HepG2 (cell line): ENCODE results near the gene GRIK4. TPM values are rescaled to one million over a fixed set of nuclear protein-coding genes. Genes with fewer than 3 reads are reported as not detected.

ENCODE experiments used
- ATAC-seq: fragments of 200-7000 bp; cut with Tn5 transposase; 3 replicates; pipeline ENCODE4 v1.9.1; 2020; ENCODE audit warnings: mild to moderate bottlenecking, moderate library complexity
- BruUV-seq: library from RNA; stranded (reverse); fragments of 400-500 nt; replicated peaks from 2 replicates; lab custom pipeline; 2021; lab: Mats Ljungman, UMichigan
- CTCF ChIA-PET: fragments of 300-600 bp; formaldehyde crosslinking; extraction: SDS; loops from one replicate; lab custom pipeline; 2021; ENCODE audit warnings: low total read pairs, inconsistent platforms, low intra/inter-chr PET ratio; lab: Yijun Ruan, JAX
- POLR2A ChIA-PET: fragments of 350-600 bp; sonication (Branson Sonifier 250); formaldehyde crosslinking; loops from one replicate; lab custom pipeline; 2020; ENCODE audit warnings: antibody characterized with exemption, inconsistent platforms; lab: Yijun Ruan, JAX
- DNase-seq: peaks from one replicate; pipeline ENCODE4 v3.0.0-alpha.2; 2015; ENCODE audit warnings: low spot score
- FAIRE-seq: peaks from 3 replicates; lab custom pipeline; 2011; peaks lifted over from hg19 to GRCh38; lab: Jason Lieb, UNC
- H2AFZ ChIP-seq: one replicate; pipeline ENCODE4 v1.6.1; 2011; ENCODE audit warnings: low read length, inconsistent platforms
- H3K27ac ChIP-seq: fragments of 300-600 bp; 3 replicates; pipeline ENCODE4 v1.8.0; 2011; ENCODE audit warnings: mixed run types, mild to moderate bottlenecking, mixed read lengths, low read length, inconsistent platforms; ENCODE audit not compliant: insufficient read depth; ENCODE audit errors: extremely low read length
- H3K27me3 ChIP-seq, 2 experiments: fragments of 200-600 bp in 1 of 2; 2 replicates in 1 of 2; 3 replicates in 1 of 2; pipeline versions ENCODE4 v1.6.0 to v1.8.0; 2011; ENCODE audit warnings: low read length in 2 of 2, mild to moderate bottlenecking in 2 of 2, moderate library complexity in 2 of 2, inconsistent platforms in 1 of 2; ENCODE audit not compliant: insufficient read depth in 2 of 2, control insufficient read depth in 1 of 2
- H3K36me3 ChIP-seq, 2 experiments: fragments of 200-600 bp in 1 of 2; replicated peaks in 1 of 2; 2 replicates in 1 of 2; 3 replicates in 1 of 2; pipeline versions ENCODE4 v1.5.1 to v1.8.0; 2011; ENCODE audit warnings: low read length in 2 of 2, inconsistent platforms in 1 of 2; ENCODE audit not compliant: insufficient read depth in 2 of 2, control insufficient read depth in 1 of 2
- H3K4me1 ChIP-seq: 2 replicates; pipeline ENCODE4 v1.5.1; 2012; ENCODE audit warnings: low read length, inconsistent platforms; ENCODE audit not compliant: insufficient read depth
- H3K4me2 ChIP-seq: 2 replicates; pipeline ENCODE4 v1.6.0; 2011; ENCODE audit warnings: low read depth, low read length, inconsistent platforms
- H3K4me3 ChIP-seq, 3 experiments: fragments of 200-600 bp in 1 of 3; sonication (generic), shearing (Covaris generic) in 1 of 3; replicated peaks in 1 of 3; 2 replicates each; pipeline ENCODE4 v1.5.1; 2011 to 2016; ENCODE audit warnings: low read length in 3 of 3, inconsistent platforms in 2 of 3, low read depth in 2 of 3, mild to moderate bottlenecking in 2 of 3, control low read depth in 1 of 3, mixed read lengths in 1 of 3; ENCODE audit not compliant: insufficient read depth in 1 of 3
- H3K79me2 ChIP-seq: one replicate; pipeline ENCODE4 v1.6.1; 2011; ENCODE audit warnings: low read length, inconsistent platforms; ENCODE audit not compliant: insufficient read depth
- H3K9ac ChIP-seq: 2 replicates; pipeline ENCODE4 v1.6.0; 2011; ENCODE audit warnings: mild to moderate bottlenecking, low read depth, low read length, inconsistent platforms; ENCODE audit not compliant: insufficient read depth
- H3K9me3 ChIP-seq: 2 replicates; pipeline ENCODE4 v1.5.1; 2012; ENCODE audit warnings: mild to moderate bottlenecking, low read length
- H4K20me1 ChIP-seq: 2 replicates; pipeline ENCODE4 v1.6.0; 2011; ENCODE audit warnings: inconsistent platforms, mild to moderate bottlenecking, low read length, moderate library complexity; ENCODE audit not compliant: insufficient read depth
- CBFB ChIP-seq: sonication (generic); formaldehyde crosslinking; IDR thresholded peaks from 2 replicates; pipeline ENCODE4 v1.4.0; 2020; ENCODE audit warnings: missing genetic modification reagents
- DNMT3B ChIP-seq: conservative IDR thresholded peaks from 2 replicates; pipeline ENCODE4 v1.6.1; 2016; ENCODE audit warnings: missing biosample characterization, control low read depth
- ERF ChIP-seq: IDR thresholded peaks from 2 replicates; pipeline ENCODE4 v1.6.1; 2018; ENCODE audit warnings: missing biosample characterization, missing genetic modification reagents
- FOXA1 ChIP-seq, 2 experiments: fragments of 450-650 bp in 1 of 2; sonication (generic) in 1 of 2; formaldehyde crosslinking in 1 of 2; IDR thresholded peaks; 2 replicates each; pipeline versions ENCODE4 v1.4.0 to v1.6.1; 2016 to 2020; ENCODE audit warnings: missing genetic modification reagents in 1 of 2
- HCFC1 ChIP-seq: fragments of 150-350 bp; IDR thresholded peaks from 2 replicates; pipeline ENCODE4 v1.6.1; 2014; ENCODE audit warnings: low read depth, low read length
- HMG20A ChIP-seq: IDR thresholded peaks from 2 replicates; pipeline ENCODE4 v1.6.1; 2016; ENCODE audit warnings: borderline replicate concordance
- HMGXB4 ChIP-seq, 2 experiments: sonication (generic) in 1 of 2; formaldehyde crosslinking in 1 of 2; IDR thresholded peaks; 2 replicates each; pipeline versions ENCODE4 v1.4.0 to v1.6.1; 2018 to 2020; ENCODE audit warnings: missing genetic modification reagents in 2 of 2, borderline replicate concordance in 1 of 2, low read depth in 1 of 2, mild to moderate bottlenecking in 1 of 2, missing biosample characterization in 1 of 2
- HOXA5 ChIP-seq: sonication (generic); formaldehyde crosslinking; IDR thresholded peaks from 2 replicates; pipeline ENCODE4 v1.4.0; 2020; ENCODE audit warnings: missing genetic modification reagents
- IKZF5 ChIP-seq: IDR thresholded peaks from 2 replicates; pipeline ENCODE4 v1.6.1; 2018; ENCODE audit warnings: missing genetic modification reagents, mild to moderate bottlenecking, missing compliant biosample characterization
- JARID2 ChIP-seq: sonication (generic); formaldehyde crosslinking; IDR thresholded peaks from 2 replicates; pipeline ENCODE4 v1.8.1; 2023; ENCODE audit warnings: missing genetic modification reagents, inconsistent platforms; ENCODE audit not compliant: insufficient replicate concordance
- MTA1 ChIP-seq: sonication (generic); formaldehyde crosslinking; IDR thresholded peaks from 2 replicates; pipeline ENCODE4 v1.4.0; 2020; ENCODE audit warnings: missing genetic modification reagents, mild to moderate bottlenecking, borderline replicate concordance
- PPARG ChIP-seq: conservative IDR thresholded peaks from 2 replicates; pipeline ENCODE4 v1.6.1; 2016; ENCODE audit warnings: missing biosample characterization, missing genetic modification reagents
- ZNF430 ChIP-seq: sonication (generic); formaldehyde crosslinking; IDR thresholded peaks from 2 replicates; pipeline ENCODE4 v1.9.0; 2021; ENCODE audit warnings: mild to moderate bottlenecking, missing genetic modification reagents
- ZNF768 ChIP-seq: sonication (generic); formaldehyde crosslinking; IDR thresholded peaks from 2 replicates; pipeline ENCODE4 v1.4.0; 2020; ENCODE audit warnings: missing genetic modification reagents
- ZNF772 ChIP-seq: sonication (generic); formaldehyde crosslinking; IDR thresholded peaks from 2 replicates; pipeline ENCODE4 v1.5.0; 2020; ENCODE audit warnings: mild to moderate bottlenecking, missing genetic modification reagents
- ZNF776 ChIP-seq: sonication (generic); formaldehyde crosslinking; IDR thresholded peaks from 2 replicates; pipeline ENCODE4 v1.4.0; 2020; ENCODE audit warnings: mild to moderate bottlenecking, missing genetic modification reagents
- WGBS: methylation state at CpG from one replicate; pipeline ENCODE4 v1.1.6; 2017; ENCODE audit warnings: low lambda C conversion rate; 5-methylcytosine and 5-hydroxymethylcytosine counted together
- in situ Hi-C: cut with HindIII; loops from 2 replicates; pipeline ENCODE4 v1.10.0; 2017; ENCODE audit warnings: low pct_unique_long_range_greater_than_20kb; ENCODE audit not compliant: extremely low pct_ligation_motif_present
- intact Hi-C: fragments of 100-400 bp; cut with micrococcal nuclease; formaldehyde crosslinking; loops from one replicate; pipeline ENCODE4 v1.10.0; 2022; ENCODE audit not compliant: unreplicated experiment
- polyA plus RNA-seq, 8 experiments: library from polyadenylated mRNA; depleted of rRNA in 3 of 8; stranded (reverse) in 7 of 8; unstranded in 1 of 8; fragments of >200 nt; fragmentation: Illumina TruSeq in 4 of 8; extraction: Trizol in 4 of 8; gene quantifications; 2 replicates each; pipeline versions ENCODE4 v1.2.1 to v1.2.3, GENCODE V29; 2011 to 2016; ENCODE audit warnings: low read depth in 4 of 8, missing spikeins in 1 of 8, mixed read lengths in 1 of 8; ENCODE audit not compliant: insufficient read depth in 1 of 8
- total RNA-seq, 5 experiments: library from RNA; depleted of rRNA; stranded (reverse); fragments of >200 nt; fragmentation: Illumina TruSeq; extraction: Trizol; gene quantifications; 2 replicates each; pipeline ENCODE4 v1.2.3, GENCODE V29; 2016; ENCODE audit warnings: low read depth in 1 of 5
- TF ChIP-seq, protein P1 (sequence below): sonication (generic); formaldehyde crosslinking; IDR thresholded peaks from 2 replicates; pipeline ENCODE4 v1.9.0; 2021; ENCODE audit warnings: missing genetic modification reagents, borderline replicate concordance
- TF ChIP-seq, protein P2 (sequence below): IDR thresholded peaks from 2 replicates; pipeline ENCODE4 v1.6.1; 2016

Gene GRIK4
- total and polyA plus RNA-seq, 2 of the 13 experiments (the other 11 are each of a cell fraction or from before 2014, with no cell fraction given) = 0.04 to 0.07 TPM

DNA sequence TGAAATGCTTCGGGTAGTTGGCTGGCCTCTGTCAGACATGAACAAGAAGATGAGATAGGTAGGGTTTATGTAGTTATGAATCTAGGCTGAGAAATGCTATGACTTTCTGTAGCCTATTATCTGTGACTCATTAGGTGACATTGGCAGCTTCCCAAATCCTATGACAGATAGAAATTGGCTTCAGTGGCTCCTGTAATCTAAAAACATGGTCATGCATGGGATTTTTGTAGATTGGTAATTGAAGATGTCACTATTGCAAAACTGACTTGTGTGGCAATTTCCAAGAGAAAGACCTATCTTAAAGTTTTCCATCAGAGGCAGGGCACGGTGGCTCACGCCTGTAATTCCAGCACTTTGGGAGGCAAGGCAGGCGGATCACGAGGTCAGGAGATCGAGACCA is 29.4 kb upstream of the GRIK4 start:
- no peak for FAIRE-seq
- H3K36me3 ChIP-seq = peaks cover 13 to 65% of the 10 kb centered on the region in 2 experiments
- in situ Hi-C loops = no loop called here
- no peak overlapping the region for H3K4me3 ChIP-seq
- H3K79me2 ChIP-seq = no peaks in the 10 kb centered on the region
- no TSS peak for BruUV-seq
- H3K4me2 ChIP-seq = no peak overlapping the region
- H3K27me3 ChIP-seq = no peaks in the 10 kb centered on the region
- no peak overlapping the region for H3K27ac ChIP-seq
- ChIA-PET CTCF (no interaction called here), POLR2A (no interaction called here)
- peak; percentile 12 for DNase-seq
- ATAC-seq = no peak
- intact Hi-C loops = no loop called here
- H2AFZ ChIP-seq = no peak overlapping the region
- H4K20me1 ChIP-seq = no peaks in the 10 kb centered on the region
- no peaks in the 10 kb centered on the region for H3K9me3 ChIP-seq
- TF ChIP-seq JARID2 (CRISPR knock-in tag) (no peak), FOXA1 (IDR thresholded peaks at IDR 0.05) (no peak), FOXA1 (CRISPR knock-in tag; IDR thresholded peaks at IDR 0.05) (no peak), ZNF776 (no peak), ERF (CRISPR knock-in tag) (no peak), ZNF430 (CRISPR knock-in tag) (no peak), HOXA5 (CRISPR knock-in tag) (no peak), HMGXB4 (CRISPR knock-in tag; IDR thresholded peaks at IDR 0.05; ENCODE audit: borderline replicate concordance in 1 of 2, low read depth in 1 of 2) (no peak), IKZF5 (CRISPR knock-in tag) (no peak), DNMT3B (CRISPR knock-in tag) (no peak), ZNF768 (CRISPR knock-in tag) (no peak), ZNF772 (CRISPR knock-in tag) (no peak), PPARG (CRISPR knock-in tag) (no peak), HMG20A (CRISPR knock-in tag) (no peak), CBFB (CRISPR knock-in tag) (no peak), HCFC1 (no peak), MTA1 (no peak)
- TF ChIP-seq, protein P1, sequence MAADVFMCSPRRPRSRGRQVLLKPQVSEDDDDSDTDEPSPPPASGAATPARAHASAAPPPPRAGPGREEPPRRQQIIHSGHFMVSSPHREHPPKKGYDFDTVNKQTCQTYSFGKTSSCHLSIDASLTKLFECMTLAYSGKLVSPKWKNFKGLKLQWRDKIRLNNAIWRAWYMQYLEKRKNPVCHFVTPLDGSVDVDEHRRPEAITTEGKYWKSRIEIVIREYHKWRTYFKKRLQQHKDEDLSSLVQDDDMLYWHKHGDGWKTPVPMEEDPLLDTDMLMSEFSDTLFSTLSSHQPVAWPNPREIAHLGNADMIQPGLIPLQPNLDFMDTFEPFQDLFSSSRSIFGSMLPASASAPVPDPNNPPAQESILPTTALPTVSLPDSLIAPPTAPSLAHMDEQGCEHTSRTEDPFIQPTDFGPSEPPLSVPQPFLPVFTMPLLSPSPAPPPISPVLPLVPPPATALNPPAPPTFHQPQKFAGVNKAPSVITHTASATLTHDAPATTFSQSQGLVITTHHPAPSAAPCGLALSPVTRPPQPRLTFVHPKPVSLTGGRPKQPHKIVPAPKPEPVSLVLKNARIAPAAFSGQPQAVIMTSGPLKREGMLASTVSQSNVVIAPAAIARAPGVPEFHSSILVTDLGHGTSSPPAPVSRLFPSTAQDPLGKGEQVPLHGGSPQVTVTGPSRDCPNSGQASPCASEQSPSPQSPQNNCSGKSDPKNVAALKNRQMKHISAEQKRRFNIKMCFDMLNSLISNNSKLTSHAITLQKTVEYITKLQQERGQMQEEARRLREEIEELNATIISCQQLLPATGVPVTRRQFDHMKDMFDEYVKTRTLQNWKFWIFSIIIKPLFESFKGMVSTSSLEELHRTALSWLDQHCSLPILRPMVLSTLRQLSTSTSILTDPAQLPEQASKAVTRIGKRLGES = no peak
- TF ChIP-seq, protein P2, sequence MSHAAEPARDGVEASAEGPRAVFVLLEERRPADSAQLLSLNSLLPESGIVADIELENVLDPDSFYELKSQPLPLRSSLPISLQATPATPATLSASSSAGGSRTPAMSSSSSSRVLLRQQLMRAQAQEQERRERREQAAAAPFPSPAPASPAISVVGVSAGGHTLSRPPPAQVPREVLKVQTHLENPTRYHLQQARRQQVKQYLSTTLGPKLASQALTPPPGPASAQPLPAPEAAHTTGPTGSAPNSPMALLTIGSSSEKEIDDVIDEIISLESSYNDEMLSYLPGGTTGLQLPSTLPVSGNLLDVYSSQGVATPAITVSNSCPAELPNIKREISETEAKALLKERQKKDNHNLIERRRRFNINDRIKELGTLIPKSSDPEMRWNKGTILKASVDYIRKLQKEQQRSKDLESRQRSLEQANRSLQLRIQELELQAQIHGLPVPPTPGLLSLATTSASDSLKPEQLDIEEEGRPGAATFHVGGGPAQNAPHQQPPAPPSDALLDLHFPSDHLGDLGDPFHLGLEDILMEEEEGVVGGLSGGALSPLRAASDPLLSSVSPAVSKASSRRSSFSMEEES = no peak
- no peak overlapping the region for H3K9ac ChIP-seq
- H3K4me1 ChIP-seq = no peaks in the 10 kb centered on the region
- WGBS = 83% methylated on average over 6 of the region's 6 CpGs
